GM10266 (cell line): ENCODE data around the gene NOS1AP.

Experiments used
- DNase-seq: peaks from one replicate; pipeline ENCODE4 v3.0.0; 2012; ENCODE audit errors: extremely low spot score
- CTCF ChIP-seq: IDR thresholded peaks from 2 replicates; pipeline ENCODE4 v1.5.1; 2012; ENCODE audit warnings: mild to moderate bottlenecking, low read depth; ENCODE audit not compliant: control insufficient read depth, insufficient read depth; ENCODE audit errors: missing control alignments

The NOS1AP gene

GRCh38 chr1:162088281-162088969, 18.9 kb downstream of the NOS1AP start:
- no peak for TF ChIP-seq CTCF
- no peak for DNase-seq

- no peak for DNase-seq
- no peak for TF ChIP-seq CTCF
Observed at GRCh38 chr1:162089748-162090147, 20.3 kb downstream of the NOS1AP start.

GRCh38 chr1:162090378-162090777, 20.9 kb downstream of the NOS1AP start:
- no peak for TF ChIP-seq CTCF
- no peak for DNase-seq

- no peak for DNase-seq
- no peak for TF ChIP-seq CTCF
Observed at GRCh38 chr1:162091681-162092524, 22.4 kb downstream of the NOS1AP start.

GRCh38 chr1:162093095-162093494, 23.6 kb downstream of the NOS1AP start:
- no peak for TF ChIP-seq CTCF
- DNase-seq: no peak

- no peak for TF ChIP-seq CTCF
- DNase-seq: no peak
Observed at GRCh38 chr1:162094271-162094670, 24.8 kb downstream of the NOS1AP start.

GRCh38 chr1:162094723-162095122, 25.2 kb downstream of the NOS1AP start:
- no peak for TF ChIP-seq CTCF
- no peak for DNase-seq
